H9 (cell line): ENCODE results near the gene DNAAF1. TPM values are rescaled to one million over a fixed set of nuclear protein-coding genes. Genes with fewer than 3 reads are reported as not detected.
"Not testable (repeated sequence)": the region's sequence is repeated elsewhere in the genome, so short reads cannot be mapped to it uniquely, and the experiment has no call there.

Source experiments
- DNase-seq: peaks from one replicate; pipeline ENCODE4 v3.0.0-alpha.2; 2017
- H2AFZ ChIP-seq: one replicate; pipeline ENCODE4 v1.6.1; 2013; ENCODE audit warnings: mild to moderate bottlenecking, low read length, control low read depth, moderate library complexity
- H2AK5ac ChIP-seq: 2 replicates; pipeline ENCODE4 v1.6.1; 2013; ENCODE audit warnings: low read length, control low read depth, mixed read lengths; ENCODE audit not compliant: insufficient read length
- H2BK120ac ChIP-seq: one replicate; pipeline ENCODE4 v1.6.1; 2013; ENCODE audit warnings: low read depth, mild to moderate bottlenecking, low read length, control low read depth, inconsistent platforms; ENCODE audit not compliant: poor library complexity, severe bottlenecking
- H2BK12ac ChIP-seq: 2 replicates; pipeline ENCODE4 v1.6.1; 2013; ENCODE audit warnings: low read length, control low read depth, mixed read lengths, low read depth; ENCODE audit not compliant: insufficient read length
- H2BK15ac ChIP-seq: 2 replicates; pipeline ENCODE4 v1.6.1; 2013; ENCODE audit warnings: low read depth, low read length, control low read depth
- H2BK20ac ChIP-seq: one replicate; pipeline ENCODE4 v1.6.1; 2013; ENCODE audit warnings: low read depth, mild to moderate bottlenecking, low read length, control low read depth, inconsistent platforms; ENCODE audit not compliant: poor library complexity, severe bottlenecking
- H2BK5ac ChIP-seq: 2 replicates; pipeline ENCODE4 v1.6.1; 2013; ENCODE audit warnings: low read length, control low read depth, mixed read lengths; ENCODE audit not compliant: insufficient read length
- H3K14ac ChIP-seq: 2 replicates; pipeline ENCODE4 v1.6.1; 2013; ENCODE audit warnings: low read length, control low read depth; ENCODE audit not compliant: insufficient read depth
- H3K18ac ChIP-seq: 2 replicates; pipeline ENCODE4 v1.6.1; 2013; ENCODE audit warnings: low read depth, mild to moderate bottlenecking, mixed read lengths, low read length, control low read depth; ENCODE audit not compliant: insufficient read length
- H3K23ac ChIP-seq: 2 replicates; pipeline ENCODE4 v1.6.1; 2013; ENCODE audit warnings: low read length, control low read depth, mixed read lengths, low read depth; ENCODE audit not compliant: insufficient read length
- H3K23me2 ChIP-seq: 2 replicates; pipeline ENCODE4 v1.6.1; 2013; ENCODE audit warnings: low read depth, mild to moderate bottlenecking, mixed read lengths, low read length, control low read depth; ENCODE audit not compliant: insufficient read length, poor library complexity, severe bottlenecking
- H3K27ac ChIP-seq: 2 replicates; pipeline ENCODE4 v1.5.1; 2013; ENCODE audit warnings: low read length, control low read depth, mixed read lengths, low read depth; ENCODE audit not compliant: insufficient read length
- H3K27me3 ChIP-seq: 2 replicates; pipeline ENCODE4 v1.6.1; 2013; ENCODE audit warnings: low read length, control low read depth, inconsistent platforms; ENCODE audit not compliant: insufficient read depth
- H3K4ac ChIP-seq: 2 replicates; pipeline ENCODE4 v1.6.1; 2013; ENCODE audit warnings: low read depth, mild to moderate bottlenecking, control low read depth, inconsistent platforms, low read length, moderate library complexity
- H3K4me1 ChIP-seq: 2 replicates; pipeline ENCODE4 v1.6.1; 2013; ENCODE audit warnings: low read length, control low read depth, inconsistent platforms; ENCODE audit not compliant: insufficient read depth
- H3K4me2 ChIP-seq: 2 replicates; pipeline ENCODE4 v1.6.1; 2013; ENCODE audit warnings: low read length, control low read depth, mixed read lengths; ENCODE audit not compliant: insufficient read length, insufficient read depth
- H3K56ac ChIP-seq: 2 replicates; pipeline ENCODE4 v1.6.1; 2013; ENCODE audit warnings: low read depth, mild to moderate bottlenecking, mixed read lengths, low read length, control low read depth; ENCODE audit not compliant: insufficient read length
- H3K79me1 ChIP-seq: 2 replicates; pipeline ENCODE4 v1.6.1; 2013; ENCODE audit warnings: low read depth, mild to moderate bottlenecking, moderate library complexity, low read length, control low read depth, inconsistent platforms; ENCODE audit not compliant: insufficient read depth, poor library complexity, severe bottlenecking
- H3K79me2 ChIP-seq: 2 replicates; pipeline ENCODE4 v1.6.1; 2013; ENCODE audit warnings: low read length, control low read depth, inconsistent platforms; ENCODE audit not compliant: insufficient read depth
- H3K9ac ChIP-seq: 2 replicates; pipeline ENCODE4 v1.6.1; 2013; ENCODE audit warnings: low read length, control low read depth, mixed read lengths; ENCODE audit not compliant: insufficient read length; ENCODE audit errors: extremely low read depth
- H3K9me3 ChIP-seq: one replicate; pipeline ENCODE4 v1.6.1; 2013; ENCODE audit warnings: low read depth, low read length, inconsistent platforms; ENCODE audit not compliant: control insufficient read depth
- H3T11ph ChIP-seq: one replicate; pipeline ENCODE4 v1.6.1; 2013; ENCODE audit warnings: mild to moderate bottlenecking, low read length, control low read depth, inconsistent platforms
- H4K20me1 ChIP-seq: one replicate; pipeline ENCODE4 v1.6.1; 2013; ENCODE audit not compliant: control insufficient read depth, insufficient read length, insufficient read depth
- H4K5ac ChIP-seq: 2 replicates; pipeline ENCODE4 v1.6.1; 2013; ENCODE audit warnings: low read depth, mild to moderate bottlenecking, mixed read lengths, low read length, control low read depth; ENCODE audit not compliant: insufficient read length
- H4K8ac ChIP-seq: replicated peaks from 2 replicates; pipeline ENCODE4 v1.6.1; 2013; ENCODE audit warnings: low read length, control low read depth, mixed read lengths, low read depth; ENCODE audit not compliant: insufficient read length
- H4K91ac ChIP-seq: 2 replicates; pipeline ENCODE4 v1.6.1; 2013; ENCODE audit warnings: low read depth, mild to moderate bottlenecking, moderate library complexity, mixed read lengths, low read length, control low read depth; ENCODE audit not compliant: insufficient read length
- H3K27ac Mint-ChIP-seq, 3 experiments: 2 replicates in 2 of 3; 3 replicates in 1 of 3; pipeline ENCODE4 v1.8.0; 2020 to 2021; ENCODE audit warnings: mixed read lengths in 3 of 3, mild to moderate bottlenecking in 1 of 3, moderate library complexity in 1 of 3
- H3K27me3 Mint-ChIP-seq: 2 replicates; pipeline ENCODE4 v1.8.0; 2021; ENCODE audit warnings: low read depth, mild to moderate bottlenecking, moderate library complexity, mixed read lengths
- H3K36me3 Mint-ChIP-seq, 3 experiments: 2 replicates in 2 of 3; 3 replicates in 1 of 3; pipeline ENCODE4 v1.8.0; 2020 to 2021; ENCODE audit warnings: low read depth in 3 of 3, mixed read lengths in 3 of 3; ENCODE audit not compliant: insufficient read depth in 1 of 3
- H3K4me1 Mint-ChIP-seq, 2 experiments: 2 replicates each; pipeline ENCODE4 v1.8.0; 2020; ENCODE audit warnings: mixed read lengths in 2 of 2
- H3K4me3 Mint-ChIP-seq, 2 experiments: 2 replicates in 1 of 2; 3 replicates in 1 of 2; pipeline ENCODE4 v1.8.0; 2020 to 2021; ENCODE audit warnings: mild to moderate bottlenecking in 2 of 2, mixed read lengths in 2 of 2, moderate library complexity in 1 of 2
- H3K9me3 Mint-ChIP-seq, 2 experiments: 2 replicates in 1 of 2; 3 replicates in 1 of 2; pipeline ENCODE4 v1.8.0; 2020; ENCODE audit warnings: mild to moderate bottlenecking in 2 of 2, mixed read lengths in 2 of 2, moderate library complexity in 1 of 2
- WGBS: extraction: QIAGEN DNeasy Blood & Tissue Kit; methylation state at CpG from one replicate; pipeline ENCODE4 v1.1.7; 2013; ENCODE audit warnings: missing lambda C conversion rate, low lambda C conversion rate, mixed read lengths; ENCODE audit not compliant: insufficient read length; ENCODE audit errors: extremely low coverage; 5-methylcytosine and 5-hydroxymethylcytosine counted together
- total RNA-seq: library from RNA; stranded (reverse); gene quantifications from 2 replicates; pipeline ENCODE4 v1.2.1, GENCODE V29; 2021
- TF ChIP-seq, protein P1 (sequence below): fragments of 200-600 bp; sonication (generic); conservative IDR thresholded peaks from 3 replicates; pipeline ENCODE4 v1.8.0; 2021; ENCODE audit warnings: antibody characterized with exemption, mild to moderate bottlenecking

DNAAF1 gene
- total RNA-seq, 1 experiment from 2014 or later, result not detected

- H3K18ac ChIP-seq, result no peak overlapping the region
- H4K91ac ChIP-seq, result no peak overlapping the region
- H3K56ac ChIP-seq, result no peak overlapping the region
- no peaks in the 10 kb centered on the region for H3K4me1 ChIP-seq
- no peak overlapping the region for H3T11ph ChIP-seq
- no peak overlapping the region for H3K9ac ChIP-seq
- H3K27me3 Mint-ChIP-seq, result peaks cover 6% of the 10 kb centered on the region; the same call in 1 of the 2 replicates
- no peak overlapping the region for H3K23ac ChIP-seq
- peaks cover 15 to 20% of the 10 kb centered on the region in 2 experiments for H3K4me1 Mint-ChIP-seq
- no peaks in the 10 kb centered on the region for H3K9me3 Mint-ChIP-seq
- H2BK20ac ChIP-seq, result no peak overlapping the region
- no peak overlapping the region for H4K5ac ChIP-seq
- H4K20me1 ChIP-seq, result no peaks in the 10 kb centered on the region
- no peaks in the 10 kb centered on the region for H3K79me2 ChIP-seq
- no peaks in the 10 kb centered on the region for H3K36me3 Mint-ChIP-seq
- H3K4me3 Mint-ChIP-seq, result no peak overlapping the region
- H2AK5ac ChIP-seq, result no peak overlapping the region
- H2BK12ac ChIP-seq, result no peak overlapping the region
- TF ChIP-seq, protein P1, sequence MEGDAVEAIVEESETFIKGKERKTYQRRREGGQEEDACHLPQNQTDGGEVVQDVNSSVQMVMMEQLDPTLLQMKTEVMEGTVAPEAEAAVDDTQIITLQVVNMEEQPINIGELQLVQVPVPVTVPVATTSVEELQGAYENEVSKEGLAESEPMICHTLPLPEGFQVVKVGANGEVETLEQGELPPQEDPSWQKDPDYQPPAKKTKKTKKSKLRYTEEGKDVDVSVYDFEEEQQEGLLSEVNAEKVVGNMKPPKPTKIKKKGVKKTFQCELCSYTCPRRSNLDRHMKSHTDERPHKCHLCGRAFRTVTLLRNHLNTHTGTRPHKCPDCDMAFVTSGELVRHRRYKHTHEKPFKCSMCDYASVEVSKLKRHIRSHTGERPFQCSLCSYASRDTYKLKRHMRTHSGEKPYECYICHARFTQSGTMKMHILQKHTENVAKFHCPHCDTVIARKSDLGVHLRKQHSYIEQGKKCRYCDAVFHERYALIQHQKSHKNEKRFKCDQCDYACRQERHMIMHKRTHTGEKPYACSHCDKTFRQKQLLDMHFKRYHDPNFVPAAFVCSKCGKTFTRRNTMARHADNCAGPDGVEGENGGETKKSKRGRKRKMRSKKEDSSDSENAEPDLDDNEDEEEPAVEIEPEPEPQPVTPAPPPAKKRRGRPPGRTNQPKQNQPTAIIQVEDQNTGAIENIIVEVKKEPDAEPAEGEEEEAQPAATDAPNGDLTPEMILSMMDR, result no peak
- H4K8ac ChIP-seq, result no peak overlapping the region
- H3K23me2 ChIP-seq, result no peaks in the 10 kb centered on the region
- peak overlapping the region in 1 of 3 experiments; percentile 48; a peak in 1 of 7 replicates for H3K27ac Mint-ChIP-seq
- no peak for DNase-seq
- WGBS, result no CpG with 5 or more reads among the region's 5 CpGs
- no peak overlapping the region for H2BK5ac ChIP-seq
- no peak overlapping the region for H3K14ac ChIP-seq
- no peaks in the 10 kb centered on the region for H3K79me1 ChIP-seq
- H3K27me3 ChIP-seq, result no peaks in the 10 kb centered on the region; the same call in 1 of the 2 replicates
- no peaks in the 10 kb centered on the region for H3K9me3 ChIP-seq
- H2BK120ac ChIP-seq, result no peak overlapping the region
- H2BK15ac ChIP-seq, result no peak overlapping the region
- H3K27ac ChIP-seq, result no peak overlapping the region
- no peak overlapping the region for H3K4ac ChIP-seq
- no peak overlapping the region for H3K4me2 ChIP-seq
- H2AFZ ChIP-seq, result no peak overlapping the region
These were observed 70.4 kb downstream of the DNAAF1 start for GRCh38 chr16:84215531-84215930.

DNA sequence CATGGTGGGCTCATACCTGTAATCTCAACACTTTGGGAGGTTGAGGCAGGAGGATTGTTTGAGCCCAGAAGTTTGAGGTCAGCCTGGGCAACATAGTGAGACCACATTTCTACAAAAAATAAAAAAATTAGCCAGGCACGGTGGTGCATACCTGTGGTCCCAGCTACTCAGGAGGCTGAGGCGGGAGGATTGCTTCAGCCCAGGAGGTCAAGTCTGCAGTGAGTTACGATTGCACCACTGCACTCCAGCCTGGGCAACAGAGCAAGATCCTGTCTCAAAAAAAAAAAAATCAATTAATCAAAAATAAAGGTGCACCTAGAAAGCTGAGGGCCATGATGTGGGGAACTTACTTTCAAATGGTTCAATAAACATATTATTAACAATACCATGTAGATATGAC lies 71.0 kb downstream of the DNAAF1 start:
- H3K27ac Mint-ChIP-seq, H3K23me2 ChIP-seq, H2BK15ac ChIP-seq, H2BK12ac ChIP-seq, H4K5ac ChIP-seq, H4K8ac ChIP-seq, H3K4ac ChIP-seq, H3K9me3 ChIP-seq, H3K27me3 Mint-ChIP-seq, H3T11ph ChIP-seq, H2BK20ac ChIP-seq, H2BK5ac ChIP-seq, H3K27me3 ChIP-seq, H3K9me3 Mint-ChIP-seq, H2AK5ac ChIP-seq, H3K4me1 ChIP-seq, H3K9ac ChIP-seq, H3K14ac ChIP-seq, H3K23ac ChIP-seq, H3K27ac ChIP-seq, H3K18ac ChIP-seq, H3K79me2 ChIP-seq, H3K56ac ChIP-seq, H3K4me2 ChIP-seq, H3K79me1 ChIP-seq, H2AFZ ChIP-seq, H4K20me1 ChIP-seq, H2BK120ac ChIP-seq, H4K91ac ChIP-seq, H3K4me3 Mint-ChIP-seq, H3K36me3 Mint-ChIP-seq, DNase-seq: not testable (repeated sequence)
- H3K4me1 Mint-ChIP-seq, result peaks cover 15 to 20% of the 10 kb centered on the region in 2 experiments
- whole genome bisulfite sequencing, result no CpG with 5 or more reads among the region's 3 CpGs
